ENCODE results near the gene ADAM17.
"Not testable (repeated sequence)": the region's sequence is repeated elsewhere in the genome, so short reads cannot be mapped to it uniquely, and the experiment has no call there.

ADAM17 gene

DNA sequence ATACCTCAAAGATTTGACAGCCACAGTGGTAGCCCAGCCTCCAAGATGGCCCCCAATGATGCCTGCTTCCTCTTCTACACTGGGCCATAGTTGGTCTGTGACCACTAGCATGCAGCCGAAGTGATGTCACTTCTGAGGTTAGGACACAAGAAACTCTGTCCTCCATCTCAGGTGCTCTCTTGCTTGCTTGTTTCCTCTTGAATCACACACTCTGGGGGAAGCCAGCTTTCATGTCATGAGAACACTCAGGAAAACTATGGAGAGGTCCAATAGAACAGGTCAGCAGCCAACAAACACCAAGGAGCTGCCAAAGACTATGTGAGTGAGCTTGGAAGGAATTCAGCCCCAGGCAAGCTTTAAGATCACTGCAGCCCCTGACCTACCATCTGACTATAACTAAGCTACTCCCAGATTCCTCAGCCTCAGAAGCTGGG lies 3.3 kb upstream of the ADAM17 start:
- Histone ChIP-seq H3K4me1 (ENCODE audit: control insufficient read depth, insufficient read depth, low read length) (peaks cover 17% of the 10 kb centered on the region), H3K4me3 (ENCODE audit: low read length) (no peak overlapping the region)

DNA sequence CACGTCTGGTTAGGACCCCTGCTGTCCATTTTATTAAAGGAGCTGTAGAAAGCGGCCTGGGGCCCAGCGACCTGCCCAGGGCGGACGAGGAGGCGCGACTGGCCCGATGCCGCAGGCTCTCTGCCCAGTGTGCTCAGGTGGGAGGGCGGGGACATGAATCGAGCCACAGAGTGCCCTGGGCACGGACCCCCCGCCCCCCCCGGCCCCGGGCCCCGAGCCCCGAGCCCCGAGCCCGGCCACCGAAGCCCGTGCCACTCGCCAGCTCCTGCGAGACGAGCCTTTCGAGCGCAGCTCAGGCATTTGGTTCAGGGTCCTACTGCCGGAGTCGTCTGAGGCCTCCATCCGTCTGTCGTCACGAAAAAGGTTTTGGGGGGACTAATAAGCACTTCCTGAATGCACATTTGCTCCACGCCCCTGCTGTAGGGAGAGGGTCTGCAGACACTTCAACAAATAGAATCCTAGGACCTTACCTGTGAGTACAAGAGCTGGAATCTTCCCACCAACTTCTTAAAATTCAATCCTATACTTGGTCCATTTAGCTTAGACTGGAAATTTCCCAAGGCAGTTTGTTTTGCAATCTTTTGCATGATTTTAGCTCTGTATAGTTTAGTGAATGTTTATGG lies 602 bp upstream of the ADAM17 start:
- Histone ChIP-seq H3K4me1 (ENCODE audit: control insufficient read depth, insufficient read depth, low read length) (peaks cover 34% of the 10 kb centered on the region), H3K4me2 (ENCODE audit: low read length) (peak overlapping the region; percentile 92), H3K27me3 (ENCODE audit: control insufficient read depth, insufficient read depth, low read length) (no peaks in the 10 kb centered on the region), H3K36me3 (ENCODE audit: insufficient read depth, low read length) (no peaks in the 10 kb centered on the region), H3K9me3 (replicated peaks; ENCODE audit: low read length) (no peaks in the 10 kb centered on the region), H3K9ac (ENCODE audit: low read depth, low read length) (peak overlapping the region; percentile 100), H3K4me3 (ENCODE audit: low read length) (peak overlapping the region; percentile 96)

More for the DNA sequence above, 3.3 kb upstream of the ADAM17 start:
- H3K27me3 ChIP-seq (ENCODE audit: control insufficient read depth, insufficient read depth, low read length), result no peaks in the 10 kb centered on the region
- H3K36me3 ChIP-seq (ENCODE audit: insufficient read depth, low read length), result no peaks in the 10 kb centered on the region
- H3K4me2 ChIP-seq (ENCODE audit: low read length), result no peak overlapping the region
- H3K9me3 ChIP-seq (replicated peaks; ENCODE audit: low read length), result no peaks in the 10 kb centered on the region
- H3K9ac ChIP-seq (ENCODE audit: low read depth, low read length), result no peak overlapping the region

DNA sequence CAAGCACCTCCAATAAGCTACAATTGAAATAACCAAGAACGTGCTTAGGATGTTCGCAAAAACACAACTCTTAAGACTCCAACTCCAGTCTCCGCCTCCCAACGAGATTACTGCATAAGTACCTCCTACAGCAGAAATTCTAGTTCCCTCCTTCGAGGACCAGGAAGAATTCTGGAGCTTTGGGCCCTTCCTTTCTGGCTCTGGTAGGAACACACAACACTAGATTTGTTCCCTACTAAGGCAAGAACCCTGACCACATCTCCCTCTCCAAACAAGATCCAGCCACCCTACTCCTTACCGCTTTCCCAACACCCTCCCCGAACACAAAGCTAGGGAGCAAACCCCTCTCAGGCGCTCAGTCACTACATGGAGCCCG lies 721 bp downstream of the ADAM17 start:
- H3K9ac ChIP-seq (ENCODE audit: low read depth, low read length), result peak overlapping the region; percentile 100
- H3K27me3 ChIP-seq (ENCODE audit: control insufficient read depth, insufficient read depth, low read length), result no peaks in the 10 kb centered on the region
- peak overlapping the region; percentile 96 for H3K4me3 ChIP-seq (ENCODE audit: low read length)
- H3K4me2 ChIP-seq (ENCODE audit: low read length), result peak overlapping the region; percentile 92
- no peaks in the 10 kb centered on the region for H3K9me3 ChIP-seq (replicated peaks; ENCODE audit: low read length)
- peaks cover 38% of the 10 kb centered on the region for H3K4me1 ChIP-seq (ENCODE audit: control insufficient read depth, insufficient read depth, low read length)
- no peaks in the 10 kb centered on the region for H3K36me3 ChIP-seq (ENCODE audit: insufficient read depth, low read length)

DNA sequence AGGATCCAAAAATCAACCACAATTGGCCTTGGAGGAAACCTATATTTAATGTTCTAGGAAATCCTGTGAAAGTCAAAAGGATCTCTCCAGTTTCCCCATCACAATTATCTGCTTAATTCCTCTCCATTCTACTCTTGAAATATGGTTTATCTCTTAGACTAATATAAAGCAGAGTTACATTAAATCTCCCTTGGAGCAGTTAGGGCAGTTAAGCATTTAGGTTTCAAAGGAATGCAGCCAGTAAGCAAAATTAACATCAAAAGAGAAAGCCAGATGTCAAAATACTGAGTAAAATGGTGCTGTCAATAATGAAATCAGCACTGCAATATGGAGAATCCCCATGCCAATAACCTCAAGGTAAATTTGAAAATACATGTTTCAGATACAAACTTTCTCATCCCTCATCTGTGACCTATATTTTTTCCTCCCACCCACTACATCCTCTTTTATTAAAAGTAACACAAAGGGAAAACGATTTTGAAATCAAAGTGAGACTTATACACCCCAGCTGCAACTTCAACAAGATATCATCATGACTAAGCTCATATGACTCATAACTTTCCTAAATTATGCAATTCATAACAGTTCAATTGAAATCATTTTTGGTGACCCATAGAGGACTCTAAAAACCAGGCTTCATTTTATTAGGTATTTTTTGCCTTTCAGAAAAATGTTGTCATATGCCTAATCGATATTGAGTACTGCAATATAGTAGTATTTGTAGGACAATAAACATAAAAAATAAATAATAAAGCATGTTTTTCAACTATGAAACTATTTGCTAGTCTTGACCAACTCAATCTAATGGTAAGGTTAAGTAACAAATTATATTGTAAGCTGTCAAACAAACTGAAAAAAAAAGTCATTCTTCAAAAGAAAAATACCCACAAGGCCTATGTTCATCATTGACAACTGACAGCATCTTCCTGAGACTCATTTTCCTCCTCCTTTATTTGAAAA lies 3.1 kb downstream of the ADAM17 start:
- H3K27me3 ChIP-seq (ENCODE audit: control insufficient read depth, insufficient read depth, low read length), result no peaks in the 10 kb centered on the region
- H3K4me2 ChIP-seq (ENCODE audit: low read length), result peak overlapping the region; percentile 75
- H3K9me3 ChIP-seq (replicated peaks; ENCODE audit: low read length), result no peaks in the 10 kb centered on the region
- no peaks in the 10 kb centered on the region for H3K36me3 ChIP-seq (ENCODE audit: insufficient read depth, low read length)
- H3K9ac ChIP-seq (ENCODE audit: low read depth, low read length), result peak overlapping the region; percentile 74
- H3K4me3 ChIP-seq (ENCODE audit: low read length), result peak overlapping the region; percentile 52
- H3K4me1 ChIP-seq (ENCODE audit: control insufficient read depth, insufficient read depth, low read length), result peaks cover 44% of the 10 kb centered on the region

DNA sequence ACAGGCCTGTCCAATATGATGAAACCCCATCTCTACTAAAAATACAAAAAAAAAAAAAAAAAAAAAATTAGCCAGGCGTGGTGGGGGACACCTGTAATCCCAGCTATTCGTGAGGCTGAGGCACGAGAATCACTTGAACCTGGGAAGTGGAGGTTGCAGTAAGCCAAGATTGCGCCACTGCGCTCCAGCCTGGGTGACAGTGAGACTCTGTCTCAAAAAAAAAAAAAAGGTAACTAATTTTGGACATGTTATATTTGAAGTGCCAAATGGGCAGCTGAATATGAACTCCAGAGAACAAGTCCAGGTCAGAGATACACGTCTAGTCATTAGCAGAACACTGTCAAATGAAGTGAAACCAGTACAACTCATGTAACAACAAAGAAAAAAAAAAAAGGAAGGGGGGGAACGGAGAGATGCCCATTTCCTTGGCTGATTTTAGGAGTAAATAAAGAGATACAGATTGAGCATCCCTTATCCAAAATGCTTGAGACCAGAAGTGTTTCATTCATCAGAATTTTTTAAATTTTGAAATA lies 4.7 kb downstream of the ADAM17 start:
- not testable (repeated sequence) for H3K4me3 ChIP-seq (ENCODE audit: low read length); H3K9me3 ChIP-seq (replicated peaks; ENCODE audit: low read length); H3K9ac ChIP-seq (ENCODE audit: low read depth, low read length); H3K36me3 ChIP-seq (ENCODE audit: insufficient read depth, low read length); H3K27me3 ChIP-seq (ENCODE audit: control insufficient read depth, insufficient read depth, low read length); H3K4me2 ChIP-seq (ENCODE audit: low read length)
- H3K4me1 ChIP-seq (ENCODE audit: control insufficient read depth, insufficient read depth, low read length), result peaks cover 56% of the 10 kb centered on the region

DNA sequence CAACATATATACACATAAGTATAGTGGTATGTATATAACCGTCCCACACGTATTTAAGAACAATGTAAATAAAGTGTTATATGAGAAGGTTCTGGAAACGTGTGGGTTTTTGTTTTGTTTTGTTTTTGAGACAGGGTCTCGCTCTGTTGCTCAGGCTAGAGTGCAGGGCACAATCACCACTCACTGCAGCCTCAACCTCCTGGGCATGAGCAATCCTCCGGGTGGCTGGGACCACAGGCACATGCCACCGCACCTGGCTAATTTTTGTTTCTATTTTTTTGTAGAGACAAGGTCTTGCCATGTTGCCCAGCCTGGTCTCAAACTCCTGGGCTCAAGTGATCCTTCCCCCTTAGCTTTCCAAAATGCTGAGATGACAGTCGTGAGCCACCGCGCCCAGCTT lies 6.2 kb downstream of the ADAM17 start:
- Histone ChIP-seq H3K9me3 (replicated peaks; ENCODE audit: low read length) (no peaks in the 10 kb centered on the region), H3K4me2 (ENCODE audit: low read length) (no peak overlapping the region), H3K36me3 (ENCODE audit: insufficient read depth, low read length) (no peaks in the 10 kb centered on the region), H3K27me3 (ENCODE audit: control insufficient read depth, insufficient read depth, low read length) (no peaks in the 10 kb centered on the region), H3K4me1 (ENCODE audit: control insufficient read depth, insufficient read depth, low read length) (peaks cover 54% of the 10 kb centered on the region), H3K9ac (ENCODE audit: low read depth, low read length) (no peak overlapping the region), H3K4me3 (ENCODE audit: low read length) (no peak overlapping the region)

DNA sequence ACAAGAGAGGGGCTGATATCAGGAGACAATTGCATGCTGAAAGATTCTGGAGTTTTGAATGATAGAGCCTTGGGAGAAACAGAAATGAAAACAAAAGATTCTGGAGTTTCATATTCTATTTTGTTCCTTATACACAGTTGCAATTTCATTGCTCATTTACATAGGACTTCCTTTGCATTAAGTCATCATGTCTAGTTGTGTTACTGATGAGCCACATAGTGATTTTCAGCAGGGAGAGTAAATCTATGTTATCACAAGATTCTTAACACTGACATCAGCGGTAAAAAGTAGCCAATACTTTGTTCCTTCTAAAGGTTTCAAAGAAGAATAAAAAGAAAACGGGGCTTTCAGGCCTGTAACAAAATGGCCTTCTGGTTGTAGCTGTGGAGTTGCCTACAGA lies 7.1 kb downstream of the ADAM17 start:
- no peaks in the 10 kb centered on the region for H3K27me3 ChIP-seq (ENCODE audit: control insufficient read depth, insufficient read depth, low read length)
- peaks cover 47% of the 10 kb centered on the region for H3K4me1 ChIP-seq (ENCODE audit: control insufficient read depth, insufficient read depth, low read length)
- H3K9ac ChIP-seq (ENCODE audit: low read depth, low read length), result no peak overlapping the region
- H3K4me2 ChIP-seq (ENCODE audit: low read length), result peak overlapping the region; percentile 30
- no peaks in the 10 kb centered on the region for H3K36me3 ChIP-seq (ENCODE audit: insufficient read depth, low read length)
- no peak overlapping the region for H3K4me3 ChIP-seq (ENCODE audit: low read length)
- H3K9me3 ChIP-seq (replicated peaks; ENCODE audit: low read length), result no peaks in the 10 kb centered on the region

DNA sequence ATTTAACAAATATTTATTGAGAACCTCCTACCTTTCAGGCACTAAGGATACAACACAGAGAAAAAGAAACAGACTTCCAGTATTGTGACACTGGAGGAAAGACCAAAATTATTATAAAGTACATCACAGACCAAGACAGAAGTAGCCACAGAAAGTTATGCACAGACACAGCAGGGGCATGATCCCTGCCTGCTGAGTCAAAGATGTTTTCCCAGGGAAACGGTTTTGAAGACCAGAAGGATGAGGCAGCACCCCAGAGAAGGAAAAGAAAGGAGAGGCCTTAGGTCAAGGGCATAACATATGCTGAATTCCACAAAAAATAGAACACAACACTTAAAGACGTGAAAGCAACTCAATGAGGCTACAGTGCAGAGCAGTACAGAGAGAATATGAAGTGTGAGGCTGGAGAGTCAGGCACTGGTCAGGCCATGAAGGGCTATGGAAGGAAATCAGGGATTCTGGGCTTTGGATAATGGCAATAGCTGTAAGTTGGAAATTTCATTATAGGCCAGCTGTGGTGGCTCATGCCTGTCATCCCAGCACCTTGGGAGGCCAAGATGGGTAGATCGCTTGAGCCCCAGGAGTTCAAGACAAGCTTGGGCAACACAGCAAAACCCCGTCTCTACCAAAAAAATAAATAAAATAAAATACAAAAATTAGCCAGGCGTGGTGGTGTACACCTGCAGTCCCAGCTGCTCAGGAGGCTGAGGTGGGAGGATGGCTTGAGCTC lies 8.2 kb downstream of the ADAM17 start:
- Histone ChIP-seq H3K9me3 (replicated peaks; ENCODE audit: low read length) (no peaks in the 10 kb centered on the region), H3K36me3 (ENCODE audit: insufficient read depth, low read length) (no peaks in the 10 kb centered on the region), H3K4me2 (ENCODE audit: low read length) (peak overlapping the region; percentile 27), H3K9ac (ENCODE audit: low read depth, low read length) (peak overlapping the region; percentile 61), H3K4me1 (ENCODE audit: control insufficient read depth, insufficient read depth, low read length) (peaks cover 41% of the 10 kb centered on the region), H3K4me3 (ENCODE audit: low read length) (no peak overlapping the region), H3K27me3 (ENCODE audit: control insufficient read depth, insufficient read depth, low read length) (no peaks in the 10 kb centered on the region)

DNA sequence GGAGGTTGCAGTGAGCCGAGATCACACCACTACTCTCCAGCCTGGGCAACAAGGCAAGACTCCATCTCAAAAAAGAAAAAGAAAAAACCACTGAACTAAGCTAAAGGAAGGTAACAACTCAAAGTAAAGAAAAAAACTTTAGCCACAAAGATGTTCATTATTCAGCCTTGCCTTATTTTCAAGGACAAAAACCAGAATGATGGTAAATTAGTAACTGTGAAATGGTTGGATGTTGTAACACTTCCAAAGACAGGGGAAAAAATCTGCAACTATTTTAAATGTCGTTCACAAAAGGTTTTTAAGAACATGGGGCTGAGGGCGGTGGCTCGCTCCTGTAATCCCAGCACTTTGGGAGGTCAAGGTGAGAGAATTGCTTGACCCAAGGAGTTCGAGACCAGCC lies 10.1 kb downstream of the ADAM17 start:
- Histone ChIP-seq H3K4me2 (ENCODE audit: low read length) (no peak overlapping the region), H3K9ac (ENCODE audit: low read depth, low read length) (no peak overlapping the region), H3K9me3 (replicated peaks; ENCODE audit: low read length) (no peaks in the 10 kb centered on the region), H3K4me3 (ENCODE audit: low read length) (no peak overlapping the region), H3K27me3 (ENCODE audit: control insufficient read depth, insufficient read depth, low read length) (no peaks in the 10 kb centered on the region), H3K4me1 (ENCODE audit: control insufficient read depth, insufficient read depth, low read length) (peaks cover 28% of the 10 kb centered on the region), H3K36me3 (ENCODE audit: insufficient read depth, low read length) (no peaks in the 10 kb centered on the region)

DNA sequence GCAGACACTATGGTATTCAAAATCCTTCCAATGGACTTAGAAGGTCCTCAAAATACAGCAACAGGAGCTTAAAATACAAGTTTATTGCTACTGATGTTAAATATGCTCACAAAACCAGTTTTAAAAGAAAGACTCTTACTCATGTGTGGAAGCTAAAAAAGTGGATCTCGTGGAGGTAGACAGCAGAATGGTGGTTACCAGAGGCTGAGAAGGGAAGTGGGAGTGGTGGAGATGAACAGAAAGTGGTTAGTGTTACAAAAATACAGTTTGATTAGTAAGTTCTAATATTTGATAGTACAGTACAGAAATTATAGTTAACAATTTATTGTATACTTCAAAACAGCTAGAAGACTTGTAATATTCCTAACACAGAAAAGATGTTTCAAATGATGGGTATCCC lies 12.1 kb downstream of the ADAM17 start:
- Histone ChIP-seq H3K36me3 (ENCODE audit: insufficient read depth, low read length) (no peaks in the 10 kb centered on the region), H3K9me3 (replicated peaks; ENCODE audit: low read length) (no peaks in the 10 kb centered on the region), H3K4me1 (ENCODE audit: control insufficient read depth, insufficient read depth, low read length) (peaks cover 39% of the 10 kb centered on the region), H3K9ac (ENCODE audit: low read depth, low read length) (no peak overlapping the region), H3K4me2 (ENCODE audit: low read length) (no peak overlapping the region), H3K27me3 (ENCODE audit: control insufficient read depth, insufficient read depth, low read length) (no peaks in the 10 kb centered on the region), H3K4me3 (ENCODE audit: low read length) (no peak overlapping the region)

DNA sequence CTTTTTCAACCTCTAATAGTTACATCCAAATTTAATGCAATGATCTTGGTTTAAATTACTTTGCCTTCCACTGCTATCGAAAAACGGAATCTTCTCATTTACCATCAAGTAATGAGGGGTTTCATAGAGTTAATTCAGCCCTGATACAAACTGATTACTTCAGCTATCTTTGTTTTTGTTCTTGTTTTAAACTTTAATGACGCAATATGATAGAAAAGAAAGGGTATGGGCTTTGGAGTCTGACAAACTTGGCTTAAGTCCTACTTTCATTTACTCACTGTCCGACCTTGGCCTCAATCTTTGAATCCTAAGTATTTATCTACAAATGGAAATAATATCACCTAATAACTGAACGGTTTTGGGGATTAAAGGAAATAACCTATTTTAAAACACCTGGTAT lies 16.1 kb downstream of the ADAM17 start:
- Histone ChIP-seq H3K4me3 (ENCODE audit: low read length) (no peak overlapping the region), H3K4me1 (ENCODE audit: control insufficient read depth, insufficient read depth, low read length) (peaks cover 33% of the 10 kb centered on the region), H3K9ac (ENCODE audit: low read depth, low read length) (peak overlapping the region; percentile 83), H3K27me3 (ENCODE audit: control insufficient read depth, insufficient read depth, low read length) (no peaks in the 10 kb centered on the region), H3K9me3 (replicated peaks; ENCODE audit: low read length) (no peaks in the 10 kb centered on the region), H3K4me2 (ENCODE audit: low read length) (no peak overlapping the region), H3K36me3 (ENCODE audit: insufficient read depth, low read length) (peaks cover 11% of the 10 kb centered on the region)
